Adipose tissue (tissue), 3 donors: ENCODE data around the gene SLC39A12. TPM values are rescaled to one million over a fixed set of nuclear protein-coding genes. Genes with fewer than 3 reads are reported as not detected.

Experiments used
- H3K27ac ChIP-seq: one replicate; pipeline ENCODE4 v1.5.1; 2013; ENCODE audit warnings: low read depth, low read length
- WGBS, 3 donors: extraction: QIAGEN DNeasy Blood & Tissue Kit; methylation state at CpG; one replicate each; pipeline ENCODE4 v1.1.7; 2013; 5-methylcytosine and 5-hydroxymethylcytosine counted together
- polyA plus RNA-seq, 3 donors: library from polyadenylated mRNA; stranded (reverse); fragments of 200-250 nt; gene quantifications; one replicate each; pipeline ENCODE4 v1.2.3, GENCODE V29; 2013
- donor health status: healthy with polysubstance abuse.
- donor health status: Bipolar disorder and iron deficiency.
- donor health status: healthy.

Gene SLC39A12
- polyA plus RNA-seq, 3 donors: 0.15 TPM; not detected in 2

DNA sequence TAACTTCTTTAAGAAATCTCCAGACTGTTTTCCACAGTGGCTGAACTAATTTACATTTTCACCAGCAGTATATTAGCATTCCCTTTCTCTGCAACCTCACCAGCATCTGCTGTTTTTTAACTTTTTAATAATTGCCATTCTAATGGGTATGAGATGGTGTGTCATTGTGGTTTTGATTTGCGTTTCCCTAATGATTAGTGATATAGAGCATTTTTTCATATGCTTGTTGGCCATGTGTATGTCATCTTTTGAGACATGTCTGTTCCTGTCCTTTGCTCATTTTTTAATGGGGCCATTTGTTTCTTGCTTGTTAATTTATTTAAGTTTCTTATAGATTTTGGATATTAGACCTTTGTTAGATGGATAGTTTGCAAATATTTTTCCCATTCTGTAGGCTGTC, 68.8 kb downstream of the SLC39A12 start:
- H3K27ac ChIP-seq: no peak overlapping the region
- WGBS, 3 donors: 83 to 88% (median 84%) methylated on average over 1 of the region's 1 CpG

DNA sequence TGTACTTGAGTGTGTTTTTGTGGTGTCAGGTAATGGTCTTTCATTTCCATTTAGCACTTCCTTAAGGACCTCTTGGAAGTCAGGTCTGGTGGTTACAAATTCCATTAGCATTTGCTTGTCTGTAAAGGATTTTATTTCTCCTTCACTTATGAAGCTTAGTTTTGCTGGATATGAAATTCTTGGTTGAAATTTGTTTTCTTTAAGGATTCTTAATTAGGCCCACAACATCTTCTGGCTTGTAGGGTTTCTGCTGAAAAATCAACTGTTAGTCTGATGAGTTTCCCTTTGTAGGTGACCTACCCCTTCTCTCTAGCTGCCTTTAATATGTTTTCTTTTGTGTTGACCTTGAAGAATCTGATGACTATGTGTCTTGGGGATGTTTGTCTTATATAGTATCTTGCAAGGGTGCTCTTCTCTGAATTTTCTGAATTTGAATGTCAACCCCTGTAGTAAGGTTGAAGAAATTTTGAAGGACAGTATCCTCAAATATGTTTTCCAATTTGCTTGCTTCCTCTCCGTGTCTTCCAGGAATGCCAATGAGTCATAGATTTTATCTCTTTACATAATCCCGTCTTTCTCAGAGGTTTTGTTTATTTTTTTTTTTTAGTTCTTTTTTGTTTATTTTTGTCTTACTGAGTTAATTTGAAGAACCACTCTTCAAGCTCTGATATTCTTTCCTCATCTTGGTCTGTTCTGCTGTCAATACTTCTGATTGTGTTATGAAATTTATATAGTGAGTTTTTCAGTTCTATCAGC, 70.2 kb downstream of the SLC39A12 start:
- no peak overlapping the region for H3K27ac ChIP-seq
- WGBS, 3 donors: 0 to 32% (median 0%) methylated on average over 2 of the region's 2 CpGs

- H3K27ac ChIP-seq: no peak overlapping the region
- WGBS, 3 donors: 63 to 81% (median 71%) methylated on average over 4 of the region's 4 CpGs
Measured at GRCh38 chr10:18043148-18044006, 91.7 kb downstream of the SLC39A12 start.

DNA sequence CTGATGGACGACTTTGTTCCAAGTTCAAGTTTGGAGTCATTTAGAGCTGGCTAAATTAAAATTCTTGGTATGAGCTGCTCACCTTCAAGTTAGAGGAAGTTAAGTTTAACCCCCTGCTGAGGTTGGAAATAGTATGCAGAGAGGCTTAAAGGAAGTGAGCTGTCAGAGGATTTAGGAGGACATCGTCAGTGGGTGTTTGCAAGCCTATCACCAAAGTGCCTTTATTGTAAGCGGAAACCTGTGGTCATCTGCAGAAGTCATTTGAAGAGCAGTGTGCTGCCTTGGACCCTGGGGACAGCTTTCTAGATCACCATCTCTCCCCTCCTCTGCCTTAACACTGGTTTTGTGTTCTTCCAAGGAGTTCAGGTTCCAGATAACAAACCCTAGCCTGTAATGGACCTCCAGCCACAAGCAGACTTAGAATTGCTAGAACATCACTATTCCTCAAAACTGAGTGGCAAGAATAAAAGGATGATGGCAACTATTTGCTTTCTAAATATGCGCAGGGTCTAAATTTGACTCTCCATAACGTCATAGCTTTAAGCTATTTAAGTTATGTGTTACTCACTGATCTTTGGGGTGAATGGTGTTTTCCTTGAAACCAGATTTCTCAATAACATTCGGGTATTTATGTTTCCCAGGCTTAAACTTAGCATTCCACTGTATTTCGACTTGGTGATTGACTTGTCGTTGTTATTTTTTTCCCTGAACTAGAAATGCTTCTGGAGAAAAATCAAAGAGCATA, 93.4 kb downstream of the SLC39A12 start:
- H3K27ac ChIP-seq: no peak overlapping the region
- 65 to 70% (median 68%) methylated on average over 8 of the region's 8 CpGs for WGBS, 3 donors

DNA sequence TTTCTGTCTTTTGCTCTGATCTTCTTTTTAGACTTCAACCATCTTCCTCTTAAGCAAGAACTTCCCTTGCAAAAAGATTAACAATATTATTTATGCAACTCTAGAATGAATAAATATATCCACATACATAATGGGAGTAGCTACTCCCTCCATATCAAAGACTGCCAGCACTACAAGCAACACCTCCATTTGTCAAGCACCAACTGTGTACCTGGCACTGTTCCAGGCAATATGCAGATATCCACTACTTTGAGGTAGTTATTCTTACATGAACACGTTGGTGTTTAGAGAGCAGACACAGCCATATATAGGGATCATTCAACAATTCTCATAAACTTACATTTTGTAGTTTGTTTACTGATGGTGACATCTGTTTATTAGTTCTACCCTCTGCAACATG, 104.9 kb downstream of the SLC39A12 start:
- no peak overlapping the region for H3K27ac ChIP-seq
- WGBS, 3 donors: 50 to 68% (median 51%) methylated on average over 1 of the region's 1 CpG

- H3K27ac ChIP-seq: no peak overlapping the region
- WGBS, 3 donors: 63 to 68% (median 63%) methylated on average over 19 of the region's 19 CpGs
Measured at GRCh38 chr10:18059826-18060559, 108.3 kb downstream of the SLC39A12 start.

DNA sequence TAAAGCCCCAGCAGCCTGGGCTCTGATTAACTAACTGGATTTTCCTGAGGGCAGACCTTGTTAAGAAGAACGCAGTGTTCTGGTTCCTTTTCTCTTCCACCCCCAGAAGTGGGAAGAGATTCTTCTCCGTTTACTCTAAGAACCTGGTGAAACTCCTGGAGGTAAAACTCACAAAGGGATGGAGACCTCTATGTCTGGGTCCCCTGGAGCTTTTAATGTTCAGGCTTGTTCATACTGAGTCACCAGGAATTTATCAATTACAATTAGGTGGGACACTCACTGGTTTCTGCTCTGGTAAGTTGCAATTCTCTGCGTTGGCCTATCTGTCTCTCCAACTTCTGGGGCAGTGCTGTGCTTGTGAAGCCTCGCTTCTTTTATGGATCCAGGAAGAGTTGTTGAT, 115.2 kb downstream of the SLC39A12 start:
- 80 to 94% (median 93%) methylated on average over 4 of the region's 4 CpGs for WGBS, 3 donors
- no peak overlapping the region for H3K27ac ChIP-seq

- no peak overlapping the region for H3K27ac ChIP-seq
- WGBS, 3 donors: 73 to 85% (median 76%) methylated on average over 4 of the region's 4 CpGs
Measured at GRCh38 chr10:18068401-18068800, 116.7 kb downstream of the SLC39A12 start.

DNA sequence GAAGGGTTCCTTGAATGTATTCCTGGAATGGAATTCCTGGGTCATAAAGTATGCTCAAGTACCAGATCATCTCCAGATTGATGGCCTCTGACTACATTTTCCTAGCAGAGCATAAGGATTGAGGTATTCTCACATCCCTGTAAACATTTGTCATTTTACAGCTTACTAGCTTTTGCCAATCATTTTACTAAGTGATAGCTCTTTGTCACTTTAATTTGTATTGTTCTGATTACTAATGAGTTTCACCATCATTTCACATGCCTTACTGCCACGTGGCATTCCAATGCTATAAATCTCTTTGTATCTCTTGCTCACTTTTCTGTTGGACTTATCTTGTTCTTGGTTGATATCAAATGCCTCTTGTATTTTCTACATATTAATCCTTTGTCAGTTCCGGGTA, 119.9 kb downstream of the SLC39A12 start:
- WGBS, 3 donors: 59 to 71% (median 68%) methylated on average over 2 of the region's 2 CpGs

GRCh38 chr10:18073314-18073713, 121.6 kb downstream of the SLC39A12 start:
- H3K27ac ChIP-seq: no peak overlapping the region
- WGBS, 3 donors: 85 to 94% (median 91%) methylated on average over 3 of the region's 3 CpGs

More for the DNA sequence above, 119.9 kb downstream of the SLC39A12 start:
- H3K27ac ChIP-seq: no peak overlapping the region

DNA sequence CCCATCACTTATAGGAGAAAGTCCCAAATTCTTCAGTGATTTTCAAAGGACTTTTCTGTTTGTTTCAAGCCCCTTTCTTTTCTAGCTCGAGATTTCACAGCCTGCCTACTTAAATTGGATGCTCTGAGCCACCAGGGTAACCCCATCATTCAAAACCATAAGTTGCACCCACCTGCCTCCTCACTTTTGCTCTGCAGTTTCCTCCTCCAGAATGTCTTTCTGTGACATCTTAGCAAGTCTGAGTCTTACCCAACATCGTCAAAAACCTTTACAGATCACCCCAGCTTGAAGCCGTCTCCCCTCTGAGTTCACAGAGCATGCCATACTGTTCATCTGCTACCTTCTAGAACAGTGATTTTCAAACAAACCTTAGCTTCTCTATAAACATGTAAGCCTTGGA, 124.2 kb downstream of the SLC39A12 start:
- no peak overlapping the region for H3K27ac ChIP-seq
- WGBS, 3 donors: 70 to 81% (median 75%) methylated on average over 3 of the region's 3 CpGs

- H3K27ac ChIP-seq: no peak overlapping the region
- WGBS, 3 donors: 83 to 94% (median 87%) methylated on average over 1 of the region's 1 CpG
Measured at GRCh38 chr10:18079665-18080295, 128.1 kb downstream of the SLC39A12 start.

DNA sequence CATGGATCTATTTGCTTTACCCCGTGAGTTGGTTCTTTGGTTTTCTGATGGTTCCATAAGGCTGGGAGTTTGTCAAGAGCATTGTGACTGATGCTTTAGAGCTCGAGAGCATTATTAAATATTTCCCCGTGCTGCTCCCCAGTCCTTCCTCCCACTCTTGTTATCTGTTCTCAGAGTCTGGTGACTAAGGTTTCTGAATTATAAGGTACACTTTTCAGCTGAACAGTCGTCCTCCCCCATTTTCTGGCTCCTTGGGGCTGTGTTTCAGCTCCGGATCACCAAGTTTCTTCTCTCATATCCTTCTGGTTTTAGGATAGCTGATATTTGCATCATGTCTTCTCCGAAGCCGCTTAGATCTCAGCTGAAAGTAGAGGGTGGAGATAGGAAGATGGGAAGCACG, 130.7 kb downstream of the SLC39A12 start:
- WGBS, 3 donors: 66 to 74% (median 72%) methylated on average over 8 of the region's 8 CpGs
- no peak overlapping the region for H3K27ac ChIP-seq

DNA sequence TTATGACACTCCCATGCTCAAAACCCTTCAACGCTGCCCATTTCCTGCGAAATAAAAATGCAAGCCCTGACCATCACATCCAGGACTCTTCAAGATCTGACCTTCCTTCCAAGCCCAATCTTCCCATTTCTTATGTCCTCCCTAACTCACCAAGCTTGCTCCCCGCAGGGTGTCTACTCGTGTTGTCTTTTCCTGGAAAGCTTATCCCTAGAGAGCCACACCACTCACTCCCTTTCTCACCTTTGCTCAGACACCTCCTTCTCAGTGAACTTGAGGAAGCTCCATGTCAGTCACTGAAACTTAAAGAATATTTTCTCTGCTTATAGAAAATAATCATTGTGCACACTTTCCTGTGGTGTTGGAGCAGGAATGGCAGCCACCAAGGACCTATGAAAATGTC, 134.1 kb downstream of the SLC39A12 start:
- no peak overlapping the region for H3K27ac ChIP-seq
- WGBS, 3 donors: 84 to 89% (median 85%) methylated on average over 4 of the region's 4 CpGs

DNA sequence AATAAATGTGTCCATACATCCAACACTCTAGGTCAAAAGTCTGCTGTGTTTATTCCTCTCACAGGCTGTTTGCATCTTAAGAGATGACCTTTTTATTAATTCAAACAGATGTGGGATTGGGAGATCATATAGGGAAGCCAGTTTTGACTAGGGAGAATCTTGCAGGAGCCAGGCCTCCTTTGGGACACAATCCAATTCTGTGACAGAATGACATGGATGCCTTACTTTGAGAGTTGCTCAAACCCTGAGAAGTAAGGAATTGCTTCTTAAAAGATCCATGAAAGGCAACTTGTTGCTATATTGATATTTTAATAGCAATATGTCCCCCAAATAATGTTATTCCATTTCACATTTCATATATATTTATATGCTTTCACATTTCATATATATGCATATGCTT, 135.0 kb downstream of the SLC39A12 start:
- no peak overlapping the region for H3K27ac ChIP-seq

DNA sequence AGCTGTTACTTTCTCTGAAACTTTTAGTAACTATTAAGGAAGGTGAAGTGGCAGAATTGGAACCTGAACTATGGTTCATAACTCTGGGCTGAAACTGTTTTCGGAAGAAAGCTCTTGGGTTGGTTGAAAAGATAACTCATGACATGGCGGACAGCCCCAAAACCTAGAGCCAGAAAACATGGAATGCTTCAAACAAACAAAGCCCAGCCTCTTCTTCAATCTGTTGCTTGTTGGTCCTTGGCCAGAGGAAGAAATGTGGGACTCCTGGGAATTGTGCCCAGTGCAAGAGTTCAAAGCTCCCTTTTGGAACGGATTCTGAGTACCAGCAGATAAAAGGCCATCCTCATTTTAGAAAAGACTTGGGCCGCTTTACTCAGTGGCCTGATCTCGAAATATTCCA, 135.6 kb downstream of the SLC39A12 start:
- H3K27ac ChIP-seq: no peak overlapping the region
- 59 to 79% (median 64%) methylated on average over 5 of the region's 5 CpGs for WGBS, 3 donors
